Mesenchymal stem cell (in vitro differentiated cells and primary cell): Measurements from ENCODE around the gene TSPO.

Source experiments
- DNase-seq: peaks from one replicate; pipeline ENCODE4 v3.0.0-alpha.2; 2013
- H2AFZ ChIP-seq: one replicate; pipeline ENCODE4 v1.6.1; 2013; ENCODE audit warnings: low read depth, mild to moderate bottlenecking, control low read depth, inconsistent platforms, low read length, moderate library complexity
- H2AK5ac ChIP-seq: 2 replicates; pipeline ENCODE4 v1.6.1; 2013; ENCODE audit warnings: low read length, moderate library complexity, mild to moderate bottlenecking, inconsistent platforms; ENCODE audit not compliant: severe bottlenecking
- H2BK120ac ChIP-seq: one replicate; pipeline ENCODE4 v1.6.1; 2013; ENCODE audit warnings: low read depth, mild to moderate bottlenecking, inconsistent platforms, low read length, moderate library complexity
- H2BK12ac ChIP-seq, 2 experiments: one replicate each; pipeline ENCODE4 v1.6.1; 2013; ENCODE audit warnings: inconsistent platforms in 2 of 2, low read length in 2 of 2, mild to moderate bottlenecking in 2 of 2, moderate library complexity in 2 of 2, control low read depth in 1 of 2
- H2BK15ac ChIP-seq: one replicate; pipeline ENCODE4 v1.6.1; 2013; ENCODE audit warnings: mild to moderate bottlenecking, low read depth, inconsistent platforms; ENCODE audit not compliant: poor library complexity, severe bottlenecking
- H2BK5ac ChIP-seq: 2 replicates; pipeline ENCODE4 v1.6.1; 2013; ENCODE audit warnings: low read depth, mild to moderate bottlenecking, low read length, control low read depth, inconsistent platforms; ENCODE audit not compliant: poor library complexity, severe bottlenecking
- H3K14ac ChIP-seq, 2 experiments: one replicate each; pipeline ENCODE4 v1.6.1; 2013; ENCODE audit warnings: inconsistent platforms in 2 of 2, low read length in 2 of 2, control low read depth in 1 of 2, mild to moderate bottlenecking in 1 of 2, moderate library complexity in 1 of 2
- H3K18ac ChIP-seq, 2 experiments: one replicate each; pipeline ENCODE4 v1.6.1; 2013; ENCODE audit warnings: inconsistent platforms in 2 of 2, low read length in 2 of 2, control low read depth in 1 of 2, low read depth in 1 of 2, mild to moderate bottlenecking in 1 of 2
- H3K23ac ChIP-seq, 2 experiments: one replicate each; pipeline ENCODE4 v1.6.1; 2013; ENCODE audit warnings: inconsistent platforms in 2 of 2, low read length in 2 of 2, mild to moderate bottlenecking in 2 of 2, moderate library complexity in 2 of 2, control low read depth in 1 of 2
- H3K27ac ChIP-seq: 2 replicates; pipeline ENCODE4 v1.5.1; 2013; ENCODE audit warnings: mild to moderate bottlenecking, moderate library complexity, low read length, control low read depth, inconsistent platforms; ENCODE audit not compliant: poor library complexity, severe bottlenecking
- H3K27me3 ChIP-seq, 2 experiments: 2 replicates each; pipeline versions ENCODE4 v1.6.1 to v1.7.0; 2013; ENCODE audit warnings: low read length in 2 of 2, mild to moderate bottlenecking in 2 of 2, moderate library complexity in 2 of 2, control low read depth in 1 of 2, inconsistent platforms in 1 of 2; ENCODE audit not compliant: control insufficient read depth in 1 of 2, insufficient read depth in 1 of 2
- H3K36me3 ChIP-seq, 2 experiments: 2 replicates each; pipeline versions ENCODE4 v1.6.1 to v1.7.0; 2013; ENCODE audit warnings: low read length in 2 of 2, control low read depth in 1 of 2, inconsistent platforms in 1 of 2, low read depth in 1 of 2, mild to moderate bottlenecking in 1 of 2; ENCODE audit not compliant: insufficient read depth in 2 of 2, control insufficient read depth in 1 of 2
- H3K4ac ChIP-seq, 2 experiments: one replicate each; pipeline ENCODE4 v1.6.1; 2013; ENCODE audit warnings: inconsistent platforms in 2 of 2, low read length in 2 of 2, mild to moderate bottlenecking in 2 of 2, moderate library complexity in 2 of 2, control low read depth in 1 of 2, low read depth in 1 of 2
- H3K4me1 ChIP-seq: 2 replicates; pipeline ENCODE4 v1.6.1; 2013; ENCODE audit warnings: low read depth, low read length, control low read depth; ENCODE audit not compliant: control insufficient read depth, insufficient read depth
- H3K4me2 ChIP-seq: 2 replicates; pipeline ENCODE4 v1.6.1; 2013; ENCODE audit warnings: low read length, mild to moderate bottlenecking, inconsistent platforms; ENCODE audit not compliant: poor library complexity, severe bottlenecking
- H3K4me3 ChIP-seq, 2 experiments: 2 replicates each; pipeline versions ENCODE4 v1.5.1 to v1.7.0; 2013; ENCODE audit warnings: low read length in 2 of 2, mild to moderate bottlenecking in 2 of 2, control low read depth in 1 of 2, low read depth in 1 of 2; ENCODE audit not compliant: insufficient read depth in 1 of 2
- H3K79me1 ChIP-seq: replicated peaks from 2 replicates; pipeline ENCODE4 v1.6.1; 2013; ENCODE audit warnings: mild to moderate bottlenecking, control low read depth, low read length, inconsistent platforms; ENCODE audit not compliant: poor library complexity, severe bottlenecking
- H3K9ac ChIP-seq: 2 replicates; pipeline ENCODE4 v1.7.0; 2013; ENCODE audit warnings: mild to moderate bottlenecking, low read length, moderate library complexity
- H3K9me3 ChIP-seq: 2 replicates; pipeline ENCODE4 v1.7.0; 2013; ENCODE audit warnings: mild to moderate bottlenecking, low read length; ENCODE audit not compliant: control insufficient read depth
- H4K8ac ChIP-seq: one replicate; pipeline ENCODE4 v1.6.1; 2013; ENCODE audit warnings: inconsistent platforms, mild to moderate bottlenecking, low read length, moderate library complexity
- H4K91ac ChIP-seq: one replicate; pipeline ENCODE4 v1.6.1; 2013; ENCODE audit warnings: mild to moderate bottlenecking, low read length, inconsistent platforms
- WGBS: methylation state at CpG from one replicate; pipeline ENCODE4 v1.1.7; 2013; ENCODE audit warnings: mixed read lengths; 5-methylcytosine and 5-hydroxymethylcytosine counted together

The TSPO gene

DNA sequence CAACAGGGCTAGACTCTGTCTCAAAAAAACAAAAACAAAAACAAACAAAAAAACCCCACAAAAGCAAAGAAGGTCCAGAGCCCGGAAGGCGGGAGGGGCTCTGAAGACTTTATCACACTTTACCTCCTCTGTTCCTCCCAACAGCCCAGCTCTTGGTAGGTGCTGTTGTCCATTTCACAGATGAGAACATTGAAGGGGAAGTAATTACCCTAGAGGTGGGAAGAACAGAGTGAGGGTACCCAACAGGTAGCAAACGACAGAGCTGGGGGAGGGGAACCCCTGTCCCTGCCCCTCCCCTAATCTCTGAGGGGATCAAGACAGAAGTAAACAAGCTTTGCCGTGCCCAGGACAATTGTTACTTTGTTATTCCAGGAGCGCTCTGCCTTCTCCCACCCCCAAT, 41.8 kb upstream of the TSPO start:
- H3K79me1 ChIP-seq: no peaks in the 10 kb centered on the region
- no peak overlapping the region for H3K4ac ChIP-seq
- H4K8ac ChIP-seq: no peak overlapping the region
- H3K36me3 ChIP-seq: no peaks in the 10 kb centered on the region
- no peak overlapping the region for H3K18ac ChIP-seq
- peaks cover 48 to 72% of the 10 kb centered on the region in 2 experiments for H3K27me3 ChIP-seq
- 6% methylated on average over 2 of the region's 5 CpGs for WGBS
- no peak overlapping the region for H2BK5ac ChIP-seq
- no peak overlapping the region for H4K91ac ChIP-seq
- no peak overlapping the region for H3K4me3 ChIP-seq
- H3K4me1 ChIP-seq: peaks cover 17% of the 10 kb centered on the region
- no peak overlapping the region for H3K4me2 ChIP-seq
- no peak overlapping the region for H2BK120ac ChIP-seq
- no peak overlapping the region for H3K14ac ChIP-seq
- DNase-seq: no peak
- no peak overlapping the region for H3K23ac ChIP-seq
- no peak overlapping the region for H3K9ac ChIP-seq
- H3K27ac ChIP-seq: no peak overlapping the region
- H3K9me3 ChIP-seq: no peaks in the 10 kb centered on the region
- H2AK5ac ChIP-seq: no peak overlapping the region
- no peak overlapping the region for H2AFZ ChIP-seq
- H2BK12ac ChIP-seq: no peak overlapping the region
- H2BK15ac ChIP-seq: no peak overlapping the region

DNA sequence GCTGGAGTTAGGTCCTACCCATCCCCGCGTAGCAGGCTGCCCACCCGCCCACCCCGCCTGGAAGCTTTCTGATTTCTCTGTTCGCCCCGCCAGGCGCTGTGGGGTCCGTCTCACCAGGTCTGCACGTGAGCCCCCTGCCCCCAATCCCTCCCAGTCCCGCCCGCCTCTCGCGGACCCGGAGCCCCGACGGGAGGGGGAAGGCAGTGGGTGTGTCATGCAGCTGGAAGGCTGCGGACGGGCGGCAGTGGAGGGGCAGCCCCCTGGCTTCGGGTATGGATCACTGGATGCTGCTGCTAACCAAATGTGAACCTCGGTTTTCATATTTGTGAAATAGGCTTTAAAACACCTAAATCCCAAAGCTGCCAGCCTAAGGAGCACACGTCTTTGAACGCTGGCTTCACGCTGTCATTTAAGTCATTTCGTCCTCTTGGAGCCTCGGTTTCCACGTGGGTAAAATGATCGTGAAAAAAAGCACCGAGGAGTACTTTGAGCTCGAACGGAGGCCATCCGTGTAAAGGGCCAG, 41.4 kb upstream of the TSPO start:
- Histone ChIP-seq H3K27ac (no peak overlapping the region), H3K9ac (no peak overlapping the region), H3K9me3 (no peaks in the 10 kb centered on the region), H3K27me3 (peaks cover 53 to 76% of the 10 kb centered on the region in 2 experiments), H4K8ac (no peak overlapping the region), H3K79me1 (no peaks in the 10 kb centered on the region), H3K18ac (no peak overlapping the region), H2AFZ (peak overlapping the region; percentile 39), H3K4me1 (peaks cover 17% of the 10 kb centered on the region), H2BK12ac (no peak overlapping the region), H3K36me3 (no peaks in the 10 kb centered on the region), H2BK120ac (no peak overlapping the region), H3K4me2 (peak overlapping the region; percentile 97), H2BK15ac (no peak overlapping the region), H3K14ac (no peak overlapping the region), H2AK5ac (no peak overlapping the region), H3K4me3 (peak overlapping the region in 1 of 2 experiments; percentile 68), H4K91ac (no peak overlapping the region), H3K23ac (peak overlapping the region in 1 of 2 experiments; percentile 23), H3K4ac (no peak overlapping the region), H2BK5ac (no peak overlapping the region)
- 4% methylated on average over 24 of the region's 32 CpGs for WGBS
- DNase-seq: no peak

DNA sequence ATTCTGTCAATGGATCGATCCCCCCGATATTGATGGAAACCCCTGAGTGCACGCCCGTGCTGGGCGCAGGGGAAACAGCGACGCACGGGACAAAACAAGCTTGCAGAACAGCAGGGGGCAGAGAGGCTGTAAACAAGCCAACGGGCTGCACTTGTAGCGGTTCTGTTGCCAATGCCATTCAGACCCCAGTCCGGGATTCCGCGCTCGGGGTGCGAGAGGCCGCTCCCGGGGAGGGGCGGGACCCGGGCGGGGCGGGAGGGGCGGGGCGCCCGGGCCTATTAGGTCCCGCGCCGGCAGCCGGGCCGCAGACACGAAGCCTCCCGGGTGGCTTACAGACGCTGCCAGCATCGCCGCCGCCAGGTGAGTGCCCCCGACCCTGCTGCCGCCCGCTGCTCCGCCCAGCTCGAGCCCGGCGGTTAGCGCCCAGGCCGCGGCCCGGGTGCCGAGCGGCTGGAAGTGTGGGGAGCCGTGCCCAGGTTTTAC, 40.9 kb upstream of the TSPO start, which contains the start of gene BIK:
Gene BIK, plus strand, starts transcription at position 307 of the 483 bp plus-strand sequence. CDS start 13,273 bp downstream, outside the sequence.
- Histone ChIP-seq H3K27me3 (peaks cover 56 to 80% of the 10 kb centered on the region in 2 experiments), H2BK15ac (no peak within 1 kb of the TSS), H3K14ac (peak within 1 kb of the TSS in 1 of 2 experiments; percentile 79), H2BK12ac (no peak within 1 kb of the TSS), H3K4ac (peak within 1 kb of the TSS in 1 of 2 experiments; percentile 44), H3K79me1 (no peaks in the 10 kb centered on the region), H3K4me3 (peak within 1 kb of the TSS; percentile 56 to 68), H4K91ac (no peak within 1 kb of the TSS), H2BK120ac (no peak within 1 kb of the TSS), H2AK5ac (no peak within 1 kb of the TSS), H2BK5ac (no peak within 1 kb of the TSS), H3K23ac (peak within 1 kb of the TSS; percentile 30 to 34), H3K4me1 (peaks cover 17% of the 10 kb centered on the region), H3K9ac (no peak within 1 kb of the TSS), H2AFZ (peak within 1 kb of the TSS; percentile 59), H3K18ac (peak within 1 kb of the TSS; percentile 54 to 85), H3K36me3 (no peaks in the 10 kb centered on the region), H4K8ac (peak within 1 kb of the TSS; percentile 24), H3K9me3 (no peaks in the 10 kb centered on the region), H3K4me2 (peak within 1 kb of the TSS; percentile 97), H3K27ac (no peak within 1 kb of the TSS)
- WGBS: under 1% methylated on average over 48 of the region's 49 CpGs
- DNase-seq: peak; percentile 52

DNA sequence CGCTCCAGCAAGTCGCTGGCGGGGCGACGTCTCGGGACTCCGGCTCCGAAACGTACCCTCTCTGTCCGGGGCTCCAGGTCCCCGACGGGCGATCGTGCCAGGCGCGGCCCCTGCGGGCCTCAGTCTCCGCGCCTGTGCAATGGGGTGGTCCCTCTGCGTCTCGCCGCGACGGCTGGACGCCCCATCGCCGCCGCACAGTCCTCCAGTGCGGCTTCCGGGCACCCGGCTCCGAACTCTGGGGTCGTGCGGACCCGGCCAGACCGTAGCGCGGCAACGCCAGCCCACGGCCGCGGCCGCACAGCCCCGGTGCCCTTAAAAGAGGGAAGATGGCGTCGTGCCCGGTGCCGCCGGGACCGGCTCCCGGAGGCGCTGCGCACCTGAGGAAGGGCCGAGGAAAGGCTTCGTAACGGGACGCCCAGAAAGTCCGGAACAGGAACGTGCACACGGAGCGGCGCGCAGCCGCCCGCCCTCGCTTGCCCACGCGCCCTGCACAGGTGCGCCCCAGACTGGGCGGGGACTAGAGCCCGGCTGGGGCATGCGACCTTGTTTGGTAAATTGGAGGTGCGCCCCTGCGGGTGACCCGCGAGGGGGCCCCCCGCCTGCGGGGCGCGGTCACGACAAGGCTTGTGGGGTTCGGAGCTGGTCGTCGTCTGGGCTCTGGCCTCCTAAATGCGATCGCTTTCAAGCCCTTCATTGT, 40.3 kb upstream of the TSPO start:
- no peak overlapping the region for H2BK5ac ChIP-seq
- no peaks in the 10 kb centered on the region for H3K9me3 ChIP-seq
- peak overlapping the region; percentile 54 to 85 for H3K18ac ChIP-seq
- H3K36me3 ChIP-seq: no peaks in the 10 kb centered on the region
- peak overlapping the region; percentile 56 to 67 for H3K4me3 ChIP-seq
- DNase-seq: no peak
- H2AK5ac ChIP-seq: no peak overlapping the region
- H2BK120ac ChIP-seq: no peak overlapping the region
- peak overlapping the region in 1 of 2 experiments; percentile 44 for H3K4ac ChIP-seq
- peak overlapping the region; percentile 30 to 34 for H3K23ac ChIP-seq
- H3K9ac ChIP-seq: no peak overlapping the region
- peak overlapping the region in 1 of 2 experiments; percentile 79 for H3K14ac ChIP-seq
- H2AFZ ChIP-seq: peak overlapping the region; percentile 59
- no peak overlapping the region for H2BK15ac ChIP-seq
- no peak overlapping the region for H2BK12ac ChIP-seq
- peaks cover 56 to 85% of the 10 kb centered on the region in 2 experiments for H3K27me3 ChIP-seq
- H3K79me1 ChIP-seq: no peaks in the 10 kb centered on the region
- no peak overlapping the region for H3K27ac ChIP-seq
- 6% methylated on average over 86 of the region's 86 CpGs for WGBS
- H3K4me2 ChIP-seq: peak overlapping the region; percentile 97
- no peak overlapping the region for H4K91ac ChIP-seq
- peaks cover 17% of the 10 kb centered on the region for H3K4me1 ChIP-seq
- H4K8ac ChIP-seq: peak overlapping the region; percentile 24
